Hematopoietic multipotent progenitor cell treated with erythropoietin and hydrocortisone succinate and interleukin-3 and kit ligand, for 4 days (in vitro differentiated cells): Measurements from ENCODE around the gene PRXL2A.
"Not testable (repeated sequence)": the region's sequence is repeated elsewhere in the genome, so short reads cannot be mapped to it uniquely, and the experiment has no call there.

Source experiments
- DNase-seq: peaks from one replicate; pipeline ENCODE4 v3.0.0-alpha.2; 2015

PRXL2A gene

DNA sequence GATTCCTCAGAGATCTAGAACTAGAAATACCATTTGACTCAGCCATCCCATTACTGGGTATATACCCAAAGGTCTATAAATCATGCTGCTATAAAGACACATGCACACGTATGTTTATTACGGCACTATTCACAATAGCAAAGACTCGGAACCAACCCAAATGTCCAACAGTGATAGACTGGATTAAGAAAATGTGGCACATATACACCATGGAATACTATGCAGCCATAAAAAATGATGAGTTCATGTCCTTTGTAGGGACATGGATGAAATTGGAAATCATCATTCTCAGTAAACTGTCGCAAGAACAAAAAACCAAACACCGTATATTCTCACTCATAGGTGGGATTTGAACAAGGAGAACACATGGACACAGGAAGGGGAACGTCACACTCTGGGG, 72.0 kb downstream of the PRXL2A start:
- DNase-seq = not testable (repeated sequence)

DNA sequence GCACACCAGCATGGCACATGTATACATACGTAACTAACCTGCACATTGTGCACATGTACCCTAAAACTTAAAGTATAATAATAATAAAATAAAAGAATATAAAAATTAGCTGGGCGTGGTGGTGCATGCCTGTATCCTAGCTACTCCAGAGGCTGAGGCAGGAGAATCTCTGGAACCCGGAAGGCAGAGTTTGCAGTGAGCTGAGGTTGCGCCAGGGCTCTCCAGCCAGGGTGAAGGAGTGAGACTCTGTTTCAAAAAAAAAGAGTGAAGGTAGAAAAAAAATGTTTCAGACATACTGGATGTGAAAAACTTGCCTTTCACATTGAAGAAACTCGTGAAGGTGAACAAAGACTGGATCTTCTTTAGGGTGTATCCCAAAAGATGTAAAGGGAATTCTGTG, 72.5 kb downstream of the PRXL2A start:
- DNase-seq = no peak

DNA sequence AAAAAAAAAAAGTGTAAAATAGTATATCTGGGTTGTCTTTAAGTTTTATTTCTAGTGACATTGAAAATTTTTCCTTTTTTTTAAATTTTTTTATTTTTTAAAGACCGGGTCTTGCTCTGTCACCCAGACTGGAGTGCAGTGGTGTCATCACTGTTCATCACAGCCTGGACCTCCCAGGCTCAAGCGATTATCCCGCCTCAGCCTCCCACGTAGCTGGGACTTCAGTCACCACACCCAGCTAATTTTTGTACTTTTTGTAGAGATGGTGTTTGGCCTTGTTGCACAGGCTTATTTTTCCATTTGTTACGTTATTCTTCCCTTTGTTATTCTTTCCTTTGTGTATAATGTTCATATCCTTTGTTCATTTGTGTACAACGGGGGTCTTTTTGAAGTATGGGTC, 75.9 kb downstream of the PRXL2A start:
- no peak for DNase-seq

DNA sequence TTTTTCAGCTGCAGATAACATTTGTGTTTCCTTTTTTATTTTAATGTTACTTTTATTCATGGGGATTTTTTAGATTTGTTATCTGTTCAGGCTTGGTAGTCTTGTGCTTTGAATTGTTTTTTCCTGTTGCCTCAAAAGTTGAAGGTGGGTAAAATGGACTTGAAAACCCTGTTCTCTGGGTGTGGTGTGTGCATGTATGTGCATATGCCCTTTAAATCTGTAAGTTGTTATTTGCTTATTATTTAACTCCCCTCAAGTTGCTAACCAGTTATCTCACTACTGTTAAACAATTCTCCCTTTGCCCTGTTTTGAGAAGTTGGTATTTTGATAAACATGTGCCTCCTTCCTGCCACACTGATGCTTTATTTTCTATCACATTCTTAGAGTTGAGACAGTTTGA, 76.3 kb downstream of the PRXL2A start:
- no peak for DNase-seq

DNA sequence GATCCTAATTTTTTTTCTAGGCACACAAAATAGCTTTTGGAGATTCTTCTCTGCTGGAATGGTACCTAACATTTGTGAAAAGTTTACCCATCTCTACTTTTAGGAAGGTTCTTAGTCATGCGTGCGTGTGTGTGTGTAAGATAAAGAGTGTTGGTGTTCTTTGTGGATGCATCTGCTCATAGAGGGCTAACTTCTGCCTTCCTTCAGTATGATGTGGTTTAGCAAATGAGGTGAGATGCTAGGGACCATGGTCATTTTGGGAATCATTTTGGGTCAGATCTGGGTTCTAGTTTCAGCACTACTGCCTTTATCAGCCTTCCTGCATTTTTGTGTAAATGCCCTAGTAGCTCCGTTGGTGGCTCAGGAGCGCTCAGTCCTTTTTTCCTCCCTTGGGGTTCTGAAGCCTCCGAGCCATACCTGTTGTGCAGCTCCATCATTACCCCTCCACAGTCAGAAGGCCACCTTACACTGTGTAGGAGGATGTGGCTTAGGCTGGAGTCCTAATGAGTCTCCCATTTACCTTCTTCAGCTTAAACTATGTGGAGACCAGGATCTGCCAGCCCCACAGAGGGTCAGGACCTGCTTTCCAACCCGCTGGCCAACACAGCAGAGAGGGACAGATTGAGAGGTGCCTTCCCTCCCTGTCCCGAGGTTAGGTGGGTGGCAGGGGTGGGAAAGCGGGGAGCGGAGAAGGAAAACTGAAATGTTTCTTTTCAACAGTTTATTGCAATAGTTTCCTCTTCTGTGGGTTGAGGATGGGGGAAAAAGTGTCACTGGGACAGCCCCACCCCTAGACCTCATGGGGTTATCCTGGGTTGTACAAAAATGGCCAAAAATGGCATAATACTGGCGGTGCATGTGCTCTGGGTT, 77.0 kb downstream of the PRXL2A start:
- peak; percentile 85 for DNase-seq

DNA sequence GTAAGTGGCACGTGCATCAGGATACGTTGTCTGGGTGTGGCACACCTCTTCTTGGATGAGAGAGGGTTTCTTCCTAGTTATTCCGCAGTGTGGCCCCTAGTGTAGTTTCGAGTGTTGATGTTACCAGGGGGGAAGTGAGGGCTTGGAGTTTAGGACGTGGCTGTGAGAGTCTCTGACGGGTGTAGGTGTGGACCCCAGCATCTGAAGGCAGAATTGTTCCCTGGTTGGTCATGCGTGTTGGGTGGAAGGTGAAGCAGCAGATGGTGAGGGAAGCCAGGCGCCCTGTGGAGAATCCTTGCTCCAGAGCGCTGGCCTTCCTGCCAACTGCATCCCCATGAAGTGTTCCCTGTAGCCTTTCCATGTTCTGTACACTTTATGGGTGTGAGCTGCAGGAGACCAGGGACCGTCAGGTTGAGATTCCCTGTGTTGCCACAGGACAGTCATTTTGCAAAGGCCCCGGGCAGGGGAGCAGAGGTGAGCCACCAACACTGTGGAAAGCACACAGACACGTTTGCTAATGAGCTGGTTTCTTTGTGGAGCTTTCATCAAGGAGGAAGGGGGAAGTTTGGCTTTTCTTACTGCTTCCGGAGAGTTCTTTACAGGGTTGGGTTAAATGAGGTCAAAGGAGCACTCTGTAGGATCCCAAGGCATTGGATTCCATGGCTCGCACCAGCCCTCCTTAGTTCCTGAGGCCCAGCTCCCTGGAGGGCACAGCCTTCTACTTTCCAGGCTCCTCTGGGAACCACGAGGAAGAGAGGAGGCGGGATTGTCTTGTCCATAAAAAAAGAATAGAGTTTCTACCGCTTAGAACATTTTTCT, 77.8 kb downstream of the PRXL2A start:
- DNase-seq = peak; percentile 56
